HG03521 (cell line): ENCODE data around the gene LAMB4.

Source experiments
- ATAC-seq: cut with Tn5 transposase; IDR thresholded peaks from one replicate; pipeline ENCODE4 v1.9.1; 2021; ENCODE audit warnings: mild to moderate bottlenecking, moderate library complexity; ENCODE audit not compliant: unreplicated experiment

The LAMB4 gene, protein sequence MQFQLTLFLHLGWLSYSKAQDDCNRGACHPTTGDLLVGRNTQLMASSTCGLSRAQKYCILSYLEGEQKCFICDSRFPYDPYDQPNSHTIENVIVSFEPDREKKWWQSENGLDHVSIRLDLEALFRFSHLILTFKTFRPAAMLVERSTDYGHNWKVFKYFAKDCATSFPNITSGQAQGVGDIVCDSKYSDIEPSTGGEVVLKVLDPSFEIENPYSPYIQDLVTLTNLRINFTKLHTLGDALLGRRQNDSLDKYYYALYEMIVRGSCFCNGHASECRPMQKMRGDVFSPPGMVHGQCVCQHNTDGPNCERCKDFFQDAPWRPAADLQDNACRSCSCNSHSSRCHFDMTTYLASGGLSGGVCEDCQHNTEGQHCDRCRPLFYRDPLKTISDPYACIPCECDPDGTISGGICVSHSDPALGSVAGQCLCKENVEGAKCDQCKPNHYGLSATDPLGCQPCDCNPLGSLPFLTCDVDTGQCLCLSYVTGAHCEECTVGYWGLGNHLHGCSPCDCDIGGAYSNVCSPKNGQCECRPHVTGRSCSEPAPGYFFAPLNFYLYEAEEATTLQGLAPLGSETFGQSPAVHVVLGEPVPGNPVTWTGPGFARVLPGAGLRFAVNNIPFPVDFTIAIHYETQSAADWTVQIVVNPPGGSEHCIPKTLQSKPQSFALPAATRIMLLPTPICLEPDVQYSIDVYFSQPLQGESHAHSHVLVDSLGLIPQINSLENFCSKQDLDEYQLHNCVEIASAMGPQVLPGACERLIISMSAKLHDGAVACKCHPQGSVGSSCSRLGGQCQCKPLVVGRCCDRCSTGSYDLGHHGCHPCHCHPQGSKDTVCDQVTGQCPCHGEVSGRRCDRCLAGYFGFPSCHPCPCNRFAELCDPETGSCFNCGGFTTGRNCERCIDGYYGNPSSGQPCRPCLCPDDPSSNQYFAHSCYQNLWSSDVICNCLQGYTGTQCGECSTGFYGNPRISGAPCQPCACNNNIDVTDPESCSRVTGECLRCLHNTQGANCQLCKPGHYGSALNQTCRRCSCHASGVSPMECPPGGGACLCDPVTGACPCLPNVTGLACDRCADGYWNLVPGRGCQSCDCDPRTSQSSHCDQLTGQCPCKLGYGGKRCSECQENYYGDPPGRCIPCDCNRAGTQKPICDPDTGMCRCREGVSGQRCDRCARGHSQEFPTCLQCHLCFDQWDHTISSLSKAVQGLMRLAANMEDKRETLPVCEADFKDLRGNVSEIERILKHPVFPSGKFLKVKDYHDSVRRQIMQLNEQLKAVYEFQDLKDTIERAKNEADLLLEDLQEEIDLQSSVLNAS (N-terminal part only)

DNA sequence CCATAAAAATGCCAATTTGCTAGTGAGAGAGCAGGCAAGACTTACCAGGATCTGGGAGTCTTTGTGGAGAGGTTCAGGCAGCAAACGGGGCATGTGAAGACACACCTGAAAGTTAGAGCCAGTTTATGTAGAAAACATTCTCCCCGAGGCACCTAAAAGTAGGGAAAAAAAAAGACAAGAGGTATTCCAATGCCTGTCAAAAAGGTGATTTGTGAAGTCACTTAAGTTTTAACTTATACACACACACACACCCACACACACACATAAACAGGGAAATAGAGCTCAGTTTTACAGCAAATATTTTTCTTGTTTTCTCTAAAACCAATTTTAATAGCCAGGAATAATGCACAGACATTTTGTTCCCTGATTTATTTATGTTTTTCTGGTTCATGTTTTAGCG is at the start of gene LAMB4:
Gene LAMB4 (minus strand): TSS at position 101 of the 400 bp plus-strand sequence. CDS start 7,197 bp downstream, outside the sequence.
- ATAC-seq, result no peak

DNA sequence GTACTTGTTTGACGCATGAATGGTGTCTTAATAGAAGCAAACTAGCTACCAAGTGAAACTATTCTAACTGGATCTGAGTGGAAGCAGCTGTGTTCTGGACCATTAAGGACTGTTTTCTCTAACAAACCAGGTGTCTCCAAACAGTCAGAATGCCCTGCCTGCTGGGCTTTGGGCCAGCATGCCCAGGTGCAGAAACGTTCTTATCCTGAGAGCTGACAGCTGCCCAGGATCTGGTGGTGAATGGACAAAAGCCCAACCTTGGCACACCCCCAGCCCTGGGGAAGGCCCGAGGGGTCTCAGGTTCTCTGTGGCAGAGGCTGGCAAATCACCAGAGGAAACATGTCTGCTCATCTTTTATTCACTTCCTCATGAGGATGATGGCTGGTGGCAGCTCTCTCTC is 48.2 kb upstream of the LAMB4 start:
- no peak for ATAC-seq

DNA sequence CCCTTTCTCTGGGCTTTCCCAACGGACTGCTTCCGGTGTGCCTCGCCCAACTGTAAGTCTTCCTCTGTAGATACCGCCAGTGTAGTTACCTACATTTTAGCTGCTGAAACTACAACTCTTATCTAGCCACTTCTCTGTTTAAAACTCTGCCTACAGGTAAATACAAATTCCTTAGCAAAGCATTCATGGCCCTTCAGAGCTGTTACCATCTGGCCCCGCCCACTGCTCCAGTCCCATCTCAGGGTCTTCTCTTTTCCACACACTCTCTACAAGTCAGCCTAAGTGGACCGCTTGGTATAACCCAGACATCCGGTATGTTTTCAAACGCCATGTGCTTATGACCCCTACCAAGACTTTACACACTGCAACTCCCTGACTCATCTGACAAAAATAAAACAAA is 41.0 kb upstream of the LAMB4 start:
- ATAC-seq, result no peak

DNA sequence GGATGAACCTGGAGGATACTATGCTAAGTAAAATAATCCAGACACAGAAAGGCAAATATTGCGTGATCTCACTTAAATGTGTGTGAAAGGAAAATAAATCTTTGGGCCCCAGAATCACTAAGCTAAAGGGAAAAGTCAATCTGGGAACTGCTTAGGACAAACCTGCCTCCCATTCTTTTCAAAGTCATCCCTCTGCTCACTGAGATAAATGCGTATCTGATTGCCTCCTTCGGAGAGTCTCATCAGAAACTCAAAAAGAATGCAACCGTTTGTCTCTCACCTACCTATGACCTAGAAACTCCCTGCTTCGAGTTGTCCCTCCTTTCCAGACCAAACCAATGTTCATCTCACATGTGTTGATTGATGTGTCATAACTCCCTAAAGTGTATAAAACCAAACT is 40.1 kb upstream of the LAMB4 start:
- no peak for ATAC-seq

DNA sequence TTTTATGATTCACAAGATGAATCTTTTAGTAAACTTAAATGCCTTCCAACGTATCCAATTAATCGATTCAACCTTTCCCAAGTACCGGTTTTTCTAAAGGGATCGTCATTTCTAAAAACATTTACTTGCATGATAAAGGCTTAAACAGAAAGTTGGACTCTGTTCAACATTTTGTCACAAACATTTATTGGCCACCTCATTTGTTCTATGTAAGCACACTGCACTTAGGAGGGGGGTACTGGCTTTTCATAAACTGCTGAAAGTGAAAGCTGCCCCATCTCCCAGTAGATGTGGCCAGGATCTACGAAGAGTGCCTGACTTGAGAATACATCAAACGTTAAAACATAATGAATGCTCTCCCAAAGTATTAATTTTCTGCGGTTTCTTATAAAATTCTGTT is 37.3 kb upstream of the LAMB4 start:
- ATAC-seq, result no peak

DNA sequence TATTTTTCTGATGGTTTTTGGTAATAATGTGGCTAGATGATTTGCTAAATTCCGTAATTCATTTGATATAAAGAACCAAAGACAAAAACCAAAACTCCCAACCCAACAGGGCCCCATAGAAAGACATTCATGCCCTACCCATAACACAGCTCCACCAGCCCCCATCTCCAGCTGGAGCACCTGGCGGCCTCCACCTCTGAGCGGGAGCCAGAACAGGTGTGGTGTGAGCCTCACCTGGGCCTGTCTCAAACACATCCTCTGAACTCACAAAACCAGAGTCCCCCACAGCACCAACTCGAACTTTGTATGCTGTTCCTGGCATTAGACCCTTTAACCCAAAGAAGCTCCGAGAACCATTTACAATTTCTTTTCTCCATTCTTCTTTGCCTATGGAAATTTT is 36.5 kb upstream of the LAMB4 start:
- ATAC-seq, result no peak

DNA sequence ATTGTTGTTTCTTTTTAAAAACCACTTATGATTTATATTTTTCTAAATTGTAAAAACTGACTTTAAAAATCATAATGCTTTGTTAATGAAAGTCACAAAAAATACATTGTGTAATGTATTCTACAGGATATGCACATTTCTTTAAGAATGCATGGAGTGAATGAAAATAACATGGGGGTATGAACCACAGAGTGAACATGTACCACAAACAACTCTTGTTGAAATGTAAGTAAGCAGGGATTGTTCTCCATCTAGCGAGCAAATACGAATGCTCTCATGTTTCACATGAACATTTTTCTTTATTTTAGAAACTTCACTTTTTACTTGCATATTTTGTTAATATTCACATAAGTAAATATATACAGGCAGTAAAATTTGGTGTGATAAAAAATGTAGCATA is 35.6 kb upstream of the LAMB4 start:
- ATAC-seq, result no peak

DNA sequence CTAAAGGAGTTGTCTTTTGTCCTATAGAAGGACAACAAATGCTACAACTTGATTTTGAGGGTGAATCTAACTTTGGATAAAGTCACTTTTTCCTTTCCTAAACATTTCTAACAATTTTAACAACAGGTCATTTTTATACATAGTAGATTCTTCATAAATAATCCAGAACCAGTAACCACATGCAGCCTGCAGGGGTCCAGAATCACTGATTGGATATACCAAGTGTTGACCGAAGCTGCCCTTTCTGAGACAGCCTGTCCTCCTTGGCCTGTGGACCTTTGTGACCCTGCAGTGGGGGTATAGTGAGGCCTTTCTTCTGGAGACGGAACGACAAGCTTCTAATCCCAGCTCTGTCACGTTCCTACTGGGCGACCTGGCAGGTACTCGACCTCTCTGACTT is 34.8 kb upstream of the LAMB4 start:
- ATAC-seq, result no peak

DNA sequence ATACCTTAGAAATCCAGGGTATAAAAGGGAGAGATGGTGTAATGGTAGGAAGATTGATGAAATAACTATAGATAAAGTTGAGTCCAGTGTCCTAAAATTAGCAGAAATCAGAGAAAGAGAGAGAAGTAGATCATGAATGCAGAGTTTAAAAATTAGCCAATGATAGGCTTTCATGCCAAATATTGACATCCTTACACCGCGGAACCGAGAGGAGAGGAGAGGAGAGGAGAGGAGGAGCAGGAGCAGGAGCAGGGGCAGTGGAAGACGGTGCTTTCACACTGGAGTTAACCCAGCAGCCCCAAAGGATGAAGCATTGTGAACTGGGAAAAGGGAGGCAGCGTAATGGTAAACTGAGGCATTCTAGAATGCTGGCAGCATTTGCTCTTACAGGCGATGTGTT is 34.2 kb upstream of the LAMB4 start:
- ATAC-seq, result no peak

DNA sequence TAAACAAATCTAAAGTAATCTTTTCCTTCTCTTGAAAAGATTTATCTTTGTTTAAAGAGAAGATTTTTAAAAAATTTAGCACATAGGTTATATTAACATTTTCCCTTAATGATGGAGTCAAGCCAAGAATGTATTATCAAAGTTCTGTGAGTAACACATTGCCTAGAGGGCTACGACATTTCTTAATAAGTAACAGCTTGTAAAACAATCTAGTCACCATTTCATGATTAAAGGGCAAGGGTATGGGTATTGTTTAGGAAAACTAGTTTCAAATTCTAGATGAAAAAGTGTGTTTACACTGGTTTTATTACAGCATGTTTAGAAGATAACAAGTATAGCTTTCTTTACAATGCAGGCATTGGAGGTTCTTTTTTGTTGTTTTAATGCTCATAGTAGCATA is 28.6 kb upstream of the LAMB4 start:
- ATAC-seq, result no peak

DNA sequence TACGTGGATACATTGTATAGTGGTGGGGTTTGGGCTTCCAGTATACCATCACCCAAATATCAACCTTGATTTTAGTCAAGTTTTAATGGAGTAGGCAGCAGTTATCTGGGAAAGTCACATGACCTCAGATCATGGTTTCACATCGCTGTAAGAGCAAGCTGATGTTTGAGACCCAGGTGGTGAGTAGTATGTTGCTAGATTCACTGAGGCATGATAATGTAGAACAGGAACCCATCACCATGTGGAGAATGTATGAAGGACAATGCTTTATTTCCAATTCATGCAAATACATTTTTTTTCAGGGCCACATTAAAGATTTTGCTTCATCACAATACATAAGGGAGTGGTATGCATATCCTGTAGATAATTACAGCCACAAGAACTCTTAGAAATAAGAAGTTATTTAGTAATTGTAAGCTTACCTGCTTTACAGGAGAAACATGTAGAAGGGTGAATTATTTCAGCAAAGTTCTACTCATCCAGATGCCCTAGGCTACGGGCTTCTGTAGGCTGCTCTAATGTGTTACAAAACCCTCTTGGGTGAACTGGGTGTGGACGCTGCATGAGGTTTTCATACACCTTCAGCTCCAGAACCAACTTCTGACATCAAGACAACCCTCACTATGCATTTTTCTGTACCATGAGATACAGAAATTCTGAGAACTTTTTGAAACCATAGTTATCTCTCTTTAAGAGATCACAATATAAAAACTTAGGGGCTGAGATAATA is 27.6 kb upstream of the LAMB4 start:
- no peak for ATAC-seq

DNA sequence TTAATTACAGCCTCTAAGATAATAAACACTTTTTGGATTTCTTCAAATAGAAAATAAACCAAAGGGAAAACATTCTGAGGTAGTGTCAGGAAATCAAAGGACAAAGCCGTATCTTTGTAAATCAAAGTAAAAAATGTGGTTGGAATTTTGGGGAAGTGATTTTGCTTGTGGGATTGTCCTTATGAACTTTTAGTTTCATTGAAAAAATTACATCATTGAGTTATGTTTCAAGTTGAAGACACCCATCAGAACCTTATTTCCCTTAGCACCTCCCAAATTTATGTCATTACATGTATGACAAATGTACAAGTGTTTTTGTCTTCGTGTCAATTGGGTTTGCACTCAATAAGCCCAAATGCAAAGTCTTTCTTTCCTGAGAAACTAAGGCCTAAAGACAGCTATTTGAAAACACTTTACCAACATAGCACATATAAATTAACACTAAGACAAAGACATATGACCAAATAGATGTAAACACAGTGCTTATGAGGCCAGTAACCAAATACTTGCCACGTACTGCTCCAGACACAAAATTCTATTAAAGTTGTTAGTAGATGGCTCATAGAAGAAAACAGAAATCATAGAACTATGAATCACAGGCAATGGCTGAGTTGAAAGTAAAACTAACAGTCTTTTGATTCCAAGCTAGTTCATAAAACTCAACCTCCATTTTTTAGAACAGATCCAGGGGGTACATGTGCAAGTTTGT is 26.9 kb upstream of the LAMB4 start:
- no peak for ATAC-seq

DNA sequence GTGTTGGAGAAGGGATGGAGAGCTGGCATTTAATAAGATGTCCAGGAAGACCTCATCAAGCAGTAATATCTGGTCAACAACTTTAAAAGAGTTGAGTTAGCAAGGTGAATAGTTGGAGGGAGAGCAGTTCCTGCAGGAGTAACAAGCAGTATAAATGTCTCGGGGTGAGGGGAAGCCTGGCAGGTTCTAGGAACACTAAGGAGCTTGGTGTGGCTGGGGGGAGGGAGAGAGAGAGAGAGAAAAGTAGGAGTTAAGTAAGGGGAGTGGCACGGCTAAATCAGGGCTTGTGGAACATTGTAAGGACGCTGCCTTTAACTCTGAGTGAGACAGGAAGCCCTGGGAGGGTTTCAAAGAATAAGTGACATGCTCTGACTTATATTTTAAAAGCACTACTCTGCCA is 22.0 kb upstream of the LAMB4 start:
- ATAC-seq, result no peak

DNA sequence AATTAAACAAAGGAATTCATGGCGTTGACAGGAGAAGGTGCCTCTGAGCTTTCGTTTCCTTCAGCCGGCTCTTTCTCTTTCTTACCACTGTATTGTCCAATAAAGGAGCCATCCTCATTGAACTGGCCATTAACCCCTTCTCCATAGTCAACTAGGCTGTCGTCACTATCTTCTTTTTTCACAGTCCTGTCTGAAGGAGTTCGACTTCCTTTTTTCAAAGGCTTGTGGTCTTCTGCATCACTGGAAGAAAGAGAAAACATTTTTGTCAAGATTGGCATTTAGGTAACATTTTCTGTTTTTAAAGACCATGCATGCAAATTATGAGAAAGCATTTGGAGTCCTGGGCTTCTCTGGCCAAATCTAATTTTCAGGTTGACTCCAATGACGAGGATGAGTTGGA is 19.7 kb upstream of the LAMB4 start:
- no peak for ATAC-seq

DNA sequence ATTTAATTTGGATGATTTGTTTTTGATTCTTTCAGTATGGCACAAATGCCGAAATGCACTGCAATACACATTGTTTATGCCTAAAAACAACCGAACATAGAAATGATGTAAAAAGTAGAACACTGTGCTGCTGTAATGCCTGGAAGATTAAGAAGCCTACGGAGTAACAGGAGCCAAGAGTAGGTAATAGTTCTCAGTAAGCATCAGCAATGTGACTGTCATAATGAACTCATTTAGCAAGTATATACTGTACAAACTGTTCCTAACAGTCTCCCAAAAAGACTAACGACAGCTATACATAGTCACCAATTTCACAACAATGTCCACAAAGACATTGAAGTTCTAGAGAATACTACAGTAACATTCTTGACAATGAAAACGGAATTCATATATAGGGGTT is 19.0 kb upstream of the LAMB4 start:
- no peak for ATAC-seq

DNA sequence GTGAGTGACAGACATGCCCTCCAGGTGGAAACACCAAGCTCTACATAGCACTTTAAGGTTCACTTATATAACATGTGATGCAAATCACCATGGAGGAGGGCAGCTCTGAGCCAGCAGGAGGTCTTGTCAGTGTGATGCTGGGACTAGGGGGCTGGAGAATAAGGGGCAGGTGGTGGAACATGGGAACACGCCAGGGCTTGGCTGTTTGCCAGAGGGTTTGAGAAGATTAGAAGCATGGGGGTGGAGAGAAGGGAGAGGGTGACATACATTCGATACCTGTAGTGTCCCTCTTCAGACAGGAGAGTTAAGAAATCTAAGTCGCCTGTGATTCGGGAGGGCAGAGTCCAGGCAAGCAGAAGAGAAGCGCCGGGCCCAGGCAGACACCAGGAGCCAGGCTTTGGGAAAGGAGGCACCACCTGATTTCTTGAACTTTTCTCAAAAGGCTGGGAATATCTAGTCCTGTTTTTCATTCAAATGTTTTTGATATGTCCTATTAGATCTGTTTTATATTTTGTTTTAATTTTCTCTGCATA is 16.9 kb upstream of the LAMB4 start:
- ATAC-seq, result no peak

DNA sequence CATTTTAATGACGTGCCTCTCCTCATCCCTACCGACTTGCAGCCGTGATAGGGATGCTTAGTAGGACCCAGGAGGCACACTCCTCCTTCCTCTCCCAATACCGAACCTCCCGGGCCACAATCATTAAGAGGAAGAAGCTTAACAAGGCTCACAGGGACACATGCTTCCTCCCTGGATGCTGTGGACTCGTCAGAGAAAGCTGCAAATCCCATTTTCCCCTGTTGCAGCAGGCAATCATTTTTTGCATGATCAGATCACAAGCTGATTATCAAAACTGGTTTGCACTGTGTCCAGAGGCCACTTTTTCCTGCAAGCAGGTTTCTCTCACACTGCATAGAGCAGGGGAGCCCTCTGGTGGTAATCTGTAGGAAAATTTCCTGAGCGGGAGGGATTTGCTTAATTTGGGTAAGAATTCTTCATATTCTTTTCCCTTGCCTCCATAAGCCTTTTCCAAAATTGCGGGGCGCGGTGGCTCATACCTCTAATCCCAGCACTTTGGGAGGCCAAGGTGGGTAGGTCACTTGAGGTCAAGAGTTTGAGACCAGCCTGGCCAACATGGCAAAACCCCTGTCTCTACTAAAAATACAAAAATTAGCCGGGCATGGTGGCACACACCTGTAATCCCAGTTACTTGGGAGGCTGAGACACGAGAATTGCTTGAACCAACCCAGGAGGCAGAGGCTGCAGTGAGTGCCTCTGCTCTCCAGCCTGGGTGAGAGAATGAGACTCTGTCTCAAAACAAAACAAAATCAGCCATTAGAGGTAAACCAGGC is 16.1 kb upstream of the LAMB4 start:
- ATAC-seq, result peak; percentile 57

DNA sequence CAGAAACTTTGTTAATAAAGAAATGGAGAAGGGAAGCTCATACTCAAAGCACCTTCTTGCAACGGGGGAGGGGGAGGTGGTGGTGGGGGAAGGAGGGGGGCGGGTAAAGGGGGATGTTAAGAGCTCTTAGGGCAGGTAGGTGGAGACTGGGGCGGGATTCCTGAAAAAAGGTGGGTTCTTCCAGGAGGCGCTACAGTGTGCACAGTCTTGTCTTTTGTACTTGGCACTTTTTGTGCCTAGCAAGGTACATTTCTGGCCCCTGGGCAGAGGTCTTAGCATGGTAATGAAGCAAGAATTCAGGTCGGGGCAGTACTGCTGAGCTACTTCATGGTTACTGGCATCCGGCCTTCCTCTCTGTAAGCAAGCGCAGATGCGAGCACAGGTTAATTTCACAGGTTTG is 15.2 kb upstream of the LAMB4 start:
- no peak for ATAC-seq

DNA sequence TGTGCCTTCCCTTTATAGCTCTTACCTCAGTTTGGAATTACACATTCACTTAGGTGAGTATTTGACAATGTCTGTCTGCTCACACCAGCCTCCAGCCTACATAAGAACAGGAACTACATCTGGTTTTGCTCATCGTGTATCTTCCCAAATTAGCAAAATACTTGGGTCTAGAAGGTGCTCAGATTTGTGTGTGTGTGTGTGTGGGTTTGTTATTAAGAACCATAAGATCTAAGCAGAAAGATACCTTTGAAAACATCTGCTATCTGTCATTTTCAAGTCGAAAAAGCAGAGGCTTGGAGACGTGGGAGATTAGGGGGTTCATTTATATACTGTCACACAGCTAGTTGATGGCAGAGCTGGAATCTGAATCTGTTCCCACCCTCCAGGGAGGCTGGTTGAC is 14.8 kb upstream of the LAMB4 start:
- no peak for ATAC-seq
